ENCODE data around the gene MAML1. TPM values are rescaled to one million over a fixed set of nuclear protein-coding genes. Genes with fewer than 3 reads are reported as not detected.

MAML1 gene
- total RNA-seq, 2 donors from 2014 or later: 29.7 TPM

GRCh38 chr5:179766726-179767455, 34.3 kb downstream of the MAML1 start:
- no peak for TF ChIP-seq CTCF (IDR thresholded peaks at IDR 0.05)
- no peaks in the 10 kb centered on the region for H3K9me3 ChIP-seq
- H3K27ac ChIP-seq: no peak overlapping the region
- H3K9ac ChIP-seq (ENCODE audit: low read depth in 2 of 2, low read length in 2 of 2): no peak overlapping the region
- H3K4me3 ChIP-seq: no peak overlapping the region
- intact Hi-C loops (cut with DNase I): no loop called here
- DNase-seq: no peak
- peaks cover 8% of the 10 kb centered on the region for H3K36me3 ChIP-seq
- H3K4me1 ChIP-seq: peaks cover 9% of the 10 kb centered on the region
- no peaks in the 10 kb centered on the region for H3K27me3 ChIP-seq

GRCh38 chr5:179767496-179768100, 35.0 kb downstream of the MAML1 start:
- Histone ChIP-seq H3K36me3 (peaks cover 11% of the 10 kb centered on the region), H3K4me3 (no peak overlapping the region), H3K9ac (ENCODE audit: low read depth in 2 of 2, low read length in 2 of 2) (no peak overlapping the region), H3K27me3 (no peaks in the 10 kb centered on the region), H3K4me1 (peaks cover 2% of the 10 kb centered on the region), H3K9me3 (no peaks in the 10 kb centered on the region), H3K27ac (no peak overlapping the region)
- intact Hi-C loops (cut with DNase I): no loop called here
- DNase-seq: no peak
- no peak for TF ChIP-seq CTCF (IDR thresholded peaks at IDR 0.05)

GRCh38 chr5:179768326-179769085, 35.9 kb downstream of the MAML1 start:
- intact Hi-C loops (cut with DNase I): no loop called here
- Histone ChIP-seq H3K4me1 (no peaks in the 10 kb centered on the region), H3K9me3 (no peaks in the 10 kb centered on the region), H3K36me3 (peaks cover 11% of the 10 kb centered on the region), H3K4me3 (no peak overlapping the region), H3K27ac (no peak overlapping the region), H3K27me3 (no peaks in the 10 kb centered on the region), H3K9ac (ENCODE audit: low read depth in 2 of 2, low read length in 2 of 2) (no peak overlapping the region)
- no peak for TF ChIP-seq CTCF (IDR thresholded peaks at IDR 0.05)
- DNase-seq: no peak

GRCh38 chr5:179769271-179769670, 36.6 kb downstream of the MAML1 start:
- no peak for TF ChIP-seq CTCF (IDR thresholded peaks at IDR 0.05)
- Histone ChIP-seq H3K9me3 (no peaks in the 10 kb centered on the region), H3K4me3 (no peak overlapping the region), H3K4me1 (no peaks in the 10 kb centered on the region), H3K27ac (no peak overlapping the region), H3K27me3 (no peaks in the 10 kb centered on the region), H3K36me3 (peaks cover 14% of the 10 kb centered on the region), H3K9ac (ENCODE audit: low read depth in 2 of 2, low read length in 2 of 2) (no peak overlapping the region)
- intact Hi-C loops (cut with DNase I): no loop called here
- no peak for DNase-seq

GRCh38 chr5:179769796-179770195, 37.2 kb downstream of the MAML1 start:
- no peak for DNase-seq
- Histone ChIP-seq H3K4me3 (no peak overlapping the region), H3K9ac (ENCODE audit: low read depth in 2 of 2, low read length in 2 of 2) (no peak overlapping the region), H3K27ac (no peak overlapping the region), H3K9me3 (no peaks in the 10 kb centered on the region), H3K4me1 (no peaks in the 10 kb centered on the region), H3K27me3 (no peaks in the 10 kb centered on the region), H3K36me3 (peaks cover 17% of the 10 kb centered on the region)
- no peak for TF ChIP-seq CTCF (IDR thresholded peaks at IDR 0.05)
- intact Hi-C loops (cut with DNase I): no loop called here

Measured in colonic mucosa (tissue), 4 donors.